GM12872 (cell line): ENCODE measurements around the gene SLCO2B1.
A peak's percentile ranks its signal among the peaks of the same experiment; 100 is the strongest.

Experiments used
- CTCF ChIP-seq: IDR thresholded peaks from 3 replicates; pipeline ENCODE4 v1.5.1; 2011; ENCODE audit warnings: low read depth, mild to moderate bottlenecking, low read length, moderate library complexity; ENCODE audit not compliant: insufficient read depth

The SLCO2B1 gene

DNA sequence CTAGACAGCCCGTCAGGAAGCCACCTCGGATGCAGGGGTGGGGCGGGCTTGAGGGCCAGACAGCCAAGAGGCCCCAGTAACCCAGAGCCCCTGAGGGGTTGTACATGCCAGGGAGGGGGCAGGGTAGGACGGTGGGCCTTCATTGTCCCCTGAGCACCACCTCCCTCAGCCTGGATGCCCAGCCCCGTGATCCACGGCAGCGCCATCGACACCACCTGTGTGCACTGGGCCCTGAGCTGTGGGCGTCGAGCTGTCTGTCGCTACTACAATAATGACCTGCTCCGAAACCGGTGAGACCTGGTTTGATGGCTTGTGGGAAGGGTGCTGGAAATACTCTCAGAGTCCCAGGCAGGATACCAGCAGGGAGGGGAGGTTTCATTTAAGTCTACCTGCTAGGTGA is 52.2 kb downstream of the SLCO2B1 start:
- TF ChIP-seq CTCF = no peak

DNA sequence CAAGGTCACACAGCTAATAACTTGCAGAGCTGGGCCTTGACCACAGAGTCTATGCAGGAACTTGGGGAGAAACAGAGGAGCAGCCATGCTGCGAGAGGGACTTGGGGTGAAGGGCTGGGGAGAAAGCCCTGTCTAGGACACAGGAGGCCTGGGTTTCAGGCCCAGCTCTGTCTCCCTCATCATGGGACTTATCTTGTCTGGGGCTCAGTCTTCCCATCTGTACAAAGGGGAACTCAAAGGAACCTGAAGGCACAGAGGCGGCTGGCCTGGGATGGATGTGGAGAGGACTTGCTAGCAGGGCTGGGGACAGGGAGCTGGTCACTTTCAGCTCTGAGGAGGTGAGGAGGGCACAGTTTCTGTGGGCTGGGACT is 52.7 kb downstream of the SLCO2B1 start:
- no peak for TF ChIP-seq CTCF

GRCh38 chr11:75204012-75204674 is 53.2 kb downstream of the SLCO2B1 start:
- TF ChIP-seq CTCF = no peak

DNA sequence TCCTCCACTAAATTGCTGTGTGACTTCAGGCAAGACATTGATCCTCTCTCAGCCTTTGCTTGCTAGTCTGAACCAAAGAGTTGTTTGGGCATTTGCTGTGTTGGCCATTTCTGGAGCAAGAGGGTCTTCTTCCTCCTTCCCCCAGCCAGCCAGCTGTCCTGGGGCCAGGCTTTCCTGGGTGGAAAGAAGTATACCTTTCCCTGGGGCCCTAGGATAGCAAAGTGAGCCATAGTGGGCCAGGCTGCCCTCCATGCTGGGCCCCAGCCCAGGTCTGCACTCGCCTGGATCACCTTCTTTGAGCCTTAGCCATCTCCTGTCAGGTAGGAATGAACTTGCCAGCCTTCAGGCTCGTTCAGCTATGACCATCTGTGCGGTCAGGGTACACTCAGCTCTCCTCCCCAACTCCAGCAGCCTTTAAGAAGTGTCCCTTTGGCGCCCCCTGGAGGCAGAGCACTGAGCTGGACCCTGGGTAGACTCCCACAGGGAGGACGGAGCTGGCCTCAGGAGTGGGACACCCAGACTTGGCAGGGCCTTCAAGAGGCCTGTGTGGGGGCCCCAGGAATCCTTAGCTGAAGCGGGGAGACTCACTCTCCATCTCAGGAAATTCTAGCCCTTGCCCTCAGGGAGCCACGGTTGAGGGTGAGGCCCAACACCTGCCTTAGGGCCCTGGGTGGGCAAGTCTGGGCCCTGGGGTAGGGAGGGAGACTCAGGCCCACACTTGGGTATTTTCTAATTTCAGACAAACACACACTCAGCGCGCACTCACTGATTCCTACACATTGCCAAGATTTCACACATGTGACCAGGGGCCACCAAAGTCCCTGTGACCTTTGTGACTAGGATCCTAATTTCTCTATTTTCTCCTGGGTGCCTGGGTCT is 54.0 kb downstream of the SLCO2B1 start:
- TF ChIP-seq CTCF = peak; percentile 92

DNA sequence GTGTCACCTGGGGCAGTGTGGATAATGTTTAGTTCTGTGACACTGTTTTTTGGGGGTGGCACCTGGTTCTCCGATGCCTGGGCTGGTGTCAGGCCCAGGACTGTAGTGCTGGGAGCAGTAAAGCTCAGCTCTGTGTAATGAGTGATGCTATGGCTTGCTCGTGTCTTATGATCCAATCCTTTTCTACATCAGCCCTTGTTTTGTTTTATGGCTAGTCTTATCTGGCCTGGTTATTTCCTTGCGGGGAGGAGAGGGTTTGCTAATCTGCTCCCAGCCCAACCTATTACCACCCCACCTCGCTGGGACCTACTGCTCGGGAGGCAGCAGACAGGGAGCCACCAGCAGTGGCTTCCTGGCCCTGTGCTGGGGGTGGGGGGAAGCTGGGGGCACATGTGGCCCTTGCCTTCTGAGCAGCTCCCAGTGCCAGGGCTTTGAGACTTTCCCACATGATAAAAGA is 54.7 kb downstream of the SLCO2B1 start:
- TF ChIP-seq CTCF = no peak

DNA sequence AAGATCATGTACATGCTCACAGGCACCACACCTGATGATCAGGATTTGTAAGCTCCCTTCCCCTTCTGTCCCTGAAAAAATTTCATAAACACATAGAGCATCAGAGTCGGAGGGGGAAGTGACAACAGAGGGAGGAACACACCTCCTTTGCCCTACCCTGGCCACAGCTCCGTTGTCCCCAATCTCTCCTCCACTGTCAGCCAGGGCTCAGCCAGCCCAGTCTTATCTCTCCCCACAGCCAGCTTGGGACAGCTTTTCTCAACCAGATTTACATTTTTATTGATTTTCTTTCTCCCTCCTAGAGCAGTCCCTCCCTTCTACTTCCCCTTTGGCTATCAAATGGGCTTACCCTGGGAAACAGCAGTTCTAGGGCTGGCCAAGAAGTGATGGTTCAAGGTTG is 57.5 kb downstream of the SLCO2B1 start:
- TF ChIP-seq CTCF = no peak

DNA sequence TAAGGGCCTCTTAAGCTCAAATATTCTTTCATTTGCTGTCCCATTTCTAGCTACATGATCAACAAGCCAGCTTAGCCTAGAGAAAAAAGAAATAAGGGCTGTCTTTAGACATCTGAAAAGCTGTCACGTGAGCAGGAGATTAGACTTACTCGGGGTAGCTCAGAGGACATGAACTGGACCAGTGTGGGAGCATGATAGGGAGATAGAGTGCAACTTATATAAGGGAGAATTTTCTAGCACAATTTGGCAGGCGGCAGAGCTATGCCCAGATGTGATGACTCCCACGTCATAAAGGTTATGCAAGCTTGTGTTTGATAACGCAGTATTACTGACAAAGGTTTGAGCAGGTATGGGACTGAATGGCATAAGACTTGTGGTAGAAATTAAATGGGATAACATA is 61.5 kb downstream of the SLCO2B1 start:
- no peak for TF ChIP-seq CTCF
